Neuronal stem cell (in vitro differentiated cells): Measurements from ENCODE around the gene INO80C.
"Not testable (repeated sequence)": the region's sequence is repeated elsewhere in the genome, so short reads cannot be mapped to it uniquely, and the experiment has no call there.

Source experiments
- DNase-seq: peaks from one replicate; pipeline ENCODE4 v3.0.0-alpha.2; 2013; ENCODE audit warnings: low spot score
- H2AFZ ChIP-seq: one replicate; pipeline ENCODE4 v1.6.1; 2013; ENCODE audit warnings: mild to moderate bottlenecking, low read length, inconsistent platforms
- H2AK5ac ChIP-seq: 2 replicates; pipeline ENCODE4 v1.6.1; 2013; ENCODE audit warnings: low read depth, mild to moderate bottlenecking, inconsistent platforms, low read length, moderate library complexity, mixed read lengths
- H2BK120ac ChIP-seq: 2 replicates; pipeline ENCODE4 v1.6.1; 2013; ENCODE audit warnings: low read depth, mild to moderate bottlenecking, inconsistent platforms, low read length, moderate library complexity, mixed read lengths
- H2BK12ac ChIP-seq: one replicate; pipeline ENCODE4 v1.6.1; 2013; ENCODE audit warnings: low read length, inconsistent platforms
- H2BK15ac ChIP-seq: 2 replicates; pipeline ENCODE4 v1.6.1; 2013; ENCODE audit warnings: mild to moderate bottlenecking, low read length, inconsistent platforms, mixed read lengths
- H2BK5ac ChIP-seq: one replicate; pipeline ENCODE4 v1.6.1; 2013; ENCODE audit warnings: inconsistent platforms, mild to moderate bottlenecking, low read length, moderate library complexity
- H3K14ac ChIP-seq: one replicate; pipeline ENCODE4 v1.6.1; 2013; ENCODE audit warnings: low read length, inconsistent platforms
- H3K18ac ChIP-seq: 2 replicates; pipeline ENCODE4 v1.6.1; 2013; ENCODE audit warnings: low read length, inconsistent platforms
- H3K23ac ChIP-seq: 2 replicates; pipeline ENCODE4 v1.6.1; 2013; ENCODE audit warnings: low read depth, mild to moderate bottlenecking, mixed read lengths, low read length, inconsistent platforms; ENCODE audit not compliant: poor library complexity
- H3K27ac ChIP-seq: replicated peaks from 3 replicates; pipeline ENCODE4 v1.5.1; 2013; ENCODE audit warnings: low read length, inconsistent platforms
- H3K27me3 ChIP-seq, 3 experiments: 2 replicates each; pipeline ENCODE4 v1.6.1; 2013; ENCODE audit warnings: low read length in 3 of 3, mild to moderate bottlenecking in 2 of 3, inconsistent platforms in 1 of 3, low read depth in 1 of 3, mixed read lengths in 1 of 3, moderate library complexity in 1 of 3; ENCODE audit not compliant: control insufficient read depth in 3 of 3, insufficient read depth in 3 of 3
- H3K36me3 ChIP-seq, 2 donors: replicated peaks in 1 of 2; 2 replicates each; pipeline ENCODE4 v1.6.1; 2013; ENCODE audit warnings: low read length in 2 of 2; ENCODE audit not compliant: control insufficient read depth in 2 of 2, insufficient read depth in 2 of 2
- H3K4ac ChIP-seq: 2 replicates; pipeline ENCODE4 v1.6.1; 2013; ENCODE audit warnings: inconsistent platforms, mild to moderate bottlenecking, low read length, moderate library complexity
- H3K4me1 ChIP-seq, 2 donors: 1 replicate in 1 of 2; 2 replicates in 1 of 2; pipeline ENCODE4 v1.6.1; 2013; ENCODE audit warnings: low read length in 2 of 2, low read depth in 1 of 2; ENCODE audit not compliant: control insufficient read depth in 2 of 2, insufficient read depth in 1 of 2
- H3K4me2 ChIP-seq: one replicate; pipeline ENCODE4 v1.6.1; 2013; ENCODE audit warnings: mild to moderate bottlenecking, low read length, inconsistent platforms; ENCODE audit not compliant: insufficient read depth, poor library complexity, severe bottlenecking
- H3K4me3 ChIP-seq, 2 donors: 2 replicates each; pipeline ENCODE4 v1.5.1; 2013; ENCODE audit warnings: low read length in 2 of 2, mild to moderate bottlenecking in 2 of 2, inconsistent platforms in 1 of 2, moderate library complexity in 1 of 2
- H3K79me1 ChIP-seq: one replicate; pipeline ENCODE4 v1.6.1; 2013; ENCODE audit warnings: low read depth, mild to moderate bottlenecking, inconsistent platforms, low read length, moderate library complexity
- H3K9ac ChIP-seq: one replicate; pipeline ENCODE4 v1.6.1; 2013; ENCODE audit warnings: mild to moderate bottlenecking, low read depth, low read length, inconsistent platforms; ENCODE audit not compliant: poor library complexity
- H3K9me3 ChIP-seq, 2 donors: replicated peaks in 1 of 2; 2 replicates each; pipeline versions ENCODE3 to v1.6.1; 2013; ENCODE audit warnings: low read length in 2 of 2, mild to moderate bottlenecking in 2 of 2, inconsistent platforms in 1 of 2, low read depth in 1 of 2, mixed read lengths in 1 of 2, moderate library complexity in 1 of 2; ENCODE audit not compliant: control insufficient read depth in 2 of 2, insufficient read depth in 1 of 2
- H4K8ac ChIP-seq: one replicate; pipeline ENCODE4 v1.6.1; 2013; ENCODE audit warnings: low read depth, mild to moderate bottlenecking, inconsistent platforms, low read length, moderate library complexity
- H4K91ac ChIP-seq: one replicate; pipeline ENCODE4 v1.6.1; 2013; ENCODE audit warnings: low read length, low read depth, mild to moderate bottlenecking, inconsistent platforms; ENCODE audit not compliant: poor library complexity
- WGBS, 2 donors: extraction: QIAGEN DNeasy Blood & Tissue Kit; methylation state at CpG; one replicate each; pipeline ENCODE4 v1.1.7; 2013; ENCODE audit warnings: missing lambda C conversion rate in 2 of 2, mixed read lengths in 1 of 2; ENCODE audit not compliant: insufficient read length in 2 of 2, insufficient replicate concordance in 1 of 2; ENCODE audit errors: extremely low coverage in 2 of 2; 5-methylcytosine and 5-hydroxymethylcytosine counted together

The INO80C gene

DNA sequence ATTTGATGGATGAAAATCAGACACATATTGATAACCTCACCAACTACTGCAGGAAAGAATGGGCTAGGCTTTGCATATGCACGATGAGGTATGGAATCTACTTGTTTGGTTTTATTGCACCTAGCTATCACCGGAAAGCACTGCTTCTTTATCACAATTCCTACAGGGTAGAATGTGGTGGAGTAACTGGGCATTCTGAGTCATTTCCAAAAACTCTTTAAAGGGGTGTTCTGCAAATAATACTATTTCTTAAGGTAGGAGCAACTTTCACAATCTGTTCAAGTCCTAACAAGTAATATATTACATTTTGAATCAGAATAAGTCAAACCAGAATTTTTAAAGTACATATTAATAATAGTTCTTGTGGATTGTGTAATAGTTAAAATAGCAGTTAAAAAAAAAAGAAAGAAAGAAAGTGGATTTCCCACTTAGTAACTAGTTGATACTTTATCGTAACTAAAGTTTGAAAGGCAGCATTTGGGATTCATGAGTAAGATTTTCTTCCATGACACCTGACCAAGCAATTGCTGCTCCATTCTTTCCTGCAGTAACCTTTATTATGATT, 40.5 kb downstream of the INO80C start:
- peaks cover 2 to 3% of the 10 kb centered on the region in 2 donors for H3K4me1 ChIP-seq
- no peaks in the 10 kb centered on the region for H3K36me3 ChIP-seq
- H2BK15ac ChIP-seq: no peak overlapping the region
- H3K4ac ChIP-seq: no peak overlapping the region
- no peak overlapping the region for H4K8ac ChIP-seq
- WGBS, 2 donors: no CpG with 5 or more reads among the region's 3 CpGs
- no peak overlapping the region for H3K9ac ChIP-seq
- no peak overlapping the region for H2BK12ac ChIP-seq
- H2BK120ac ChIP-seq: no peak overlapping the region
- H3K27ac ChIP-seq: no peak overlapping the region
- H3K14ac ChIP-seq: no peak overlapping the region
- no peak overlapping the region for H2BK5ac ChIP-seq
- no peak overlapping the region for H3K18ac ChIP-seq
- H3K9me3 ChIP-seq: no peaks in the 10 kb centered on the region
- H3K4me3 ChIP-seq: no peak overlapping the region
- H2AK5ac ChIP-seq: no peak overlapping the region
- H3K4me2 ChIP-seq: no peak overlapping the region
- H3K79me1 ChIP-seq: no peaks in the 10 kb centered on the region
- H4K91ac ChIP-seq: no peak overlapping the region
- no peak overlapping the region for H2AFZ ChIP-seq
- no peaks in the 10 kb centered on the region for H3K27me3 ChIP-seq
- no peak overlapping the region for H3K23ac ChIP-seq
- DNase-seq: no peak

DNA sequence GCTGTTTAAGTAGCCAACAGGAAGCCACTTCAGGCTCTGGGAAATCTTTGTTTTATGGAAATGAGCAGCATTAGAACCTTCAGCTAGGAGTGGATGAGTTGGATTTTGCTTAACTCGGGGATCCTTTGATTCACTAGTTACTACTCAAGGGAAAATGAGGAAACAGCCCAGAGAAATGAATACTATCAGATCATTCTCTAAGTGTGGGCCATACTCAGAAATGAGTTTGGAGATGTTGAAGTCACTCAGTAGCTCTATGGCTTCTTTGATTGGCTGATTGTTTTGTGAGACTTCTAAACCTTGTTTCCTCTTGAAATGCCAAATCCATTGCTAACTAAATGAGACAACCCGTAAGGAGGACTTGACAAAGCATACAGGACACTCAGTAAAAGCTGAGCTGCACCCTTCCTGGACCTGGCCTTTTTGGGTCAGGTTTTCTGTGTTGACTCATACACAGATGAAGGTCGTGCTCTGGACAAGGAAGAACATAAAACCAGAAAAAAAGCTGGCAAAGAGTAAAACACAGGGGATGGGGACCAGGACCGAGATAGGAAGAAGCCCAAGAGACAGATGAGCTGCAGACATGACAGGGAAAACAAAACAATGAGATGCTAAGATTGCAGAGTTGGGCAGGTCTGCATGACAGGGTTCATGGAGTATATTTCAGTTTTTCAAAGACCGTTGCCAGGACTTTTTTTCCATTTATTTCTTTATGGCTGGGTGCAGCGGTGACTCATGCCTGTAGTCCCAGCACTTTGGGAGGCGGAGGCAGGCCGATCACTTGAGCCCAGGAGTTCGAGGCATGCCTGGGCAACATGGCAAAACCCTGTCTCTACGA, 41.6 kb downstream of the INO80C start:
- no peak overlapping the region for H3K14ac ChIP-seq
- H2AFZ ChIP-seq: no peak overlapping the region
- H3K4me2 ChIP-seq: no peak overlapping the region
- no peaks in the 10 kb centered on the region for H3K79me1 ChIP-seq
- no peak overlapping the region for H3K23ac ChIP-seq
- no peak overlapping the region for H3K9ac ChIP-seq
- no peak overlapping the region for H3K27ac ChIP-seq
- no peak overlapping the region for H2BK15ac ChIP-seq
- H3K4ac ChIP-seq: no peak overlapping the region
- H2AK5ac ChIP-seq: no peak overlapping the region
- H4K8ac ChIP-seq: no peak overlapping the region
- DNase-seq: no peak
- H2BK120ac ChIP-seq: no peak overlapping the region
- no peaks in the 10 kb centered on the region for H3K9me3 ChIP-seq
- H3K4me1 ChIP-seq: peaks cover 2 to 3% of the 10 kb centered on the region in 2 donors
- WGBS, 2 donors: no CpG with 5 or more reads among the region's 10 CpGs
- no peak overlapping the region for H2BK5ac ChIP-seq
- H3K18ac ChIP-seq: no peak overlapping the region
- H4K91ac ChIP-seq: no peak overlapping the region
- H2BK12ac ChIP-seq: no peak overlapping the region
- H3K4me3 ChIP-seq: no peak overlapping the region
- H3K36me3 ChIP-seq: no peaks in the 10 kb centered on the region
- no peaks in the 10 kb centered on the region for H3K27me3 ChIP-seq

DNA sequence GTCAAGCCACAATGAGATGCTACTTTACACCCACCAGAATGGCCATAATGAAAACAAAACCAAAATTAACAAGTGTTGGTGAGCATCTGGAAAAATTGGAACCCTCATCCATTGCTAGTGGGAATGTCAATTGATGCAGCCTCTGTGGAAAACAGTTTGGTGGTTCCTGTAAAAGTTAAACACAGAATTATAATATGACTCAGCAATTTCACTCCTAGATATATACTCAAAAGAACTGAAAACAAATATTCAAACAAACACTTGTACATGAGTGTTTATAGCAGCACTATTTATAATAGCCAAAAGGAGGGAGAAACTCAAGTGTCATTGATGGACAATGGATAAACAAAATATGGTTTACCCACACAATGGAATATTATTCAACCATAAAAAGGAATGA, 43.0 kb downstream of the INO80C start:
- H3K79me1 ChIP-seq: no peaks in the 10 kb centered on the region
- peaks cover 2 to 3% of the 10 kb centered on the region in 2 donors for H3K4me1 ChIP-seq
- H4K8ac ChIP-seq: no peak overlapping the region
- no peak overlapping the region for H4K91ac ChIP-seq
- H3K36me3 ChIP-seq: no peaks in the 10 kb centered on the region
- no peak overlapping the region for H3K4ac ChIP-seq
- no peak overlapping the region for H3K23ac ChIP-seq
- no peak overlapping the region for H2BK120ac ChIP-seq
- no peak overlapping the region for H3K27ac ChIP-seq
- no peak overlapping the region for H3K18ac ChIP-seq
- no peak overlapping the region for H2BK15ac ChIP-seq
- no peak overlapping the region for H2BK12ac ChIP-seq
- DNase-seq: no peak
- H3K9me3 ChIP-seq: no peaks in the 10 kb centered on the region
- H3K9ac ChIP-seq: no peak overlapping the region
- H3K27me3 ChIP-seq: no peaks in the 10 kb centered on the region
- no peak overlapping the region for H3K4me2 ChIP-seq
- no peak overlapping the region for H2AFZ ChIP-seq
- no peak overlapping the region for H3K4me3 ChIP-seq
- H3K14ac ChIP-seq: no peak overlapping the region
- no peak overlapping the region for H2AK5ac ChIP-seq
- no peak overlapping the region for H2BK5ac ChIP-seq

DNA sequence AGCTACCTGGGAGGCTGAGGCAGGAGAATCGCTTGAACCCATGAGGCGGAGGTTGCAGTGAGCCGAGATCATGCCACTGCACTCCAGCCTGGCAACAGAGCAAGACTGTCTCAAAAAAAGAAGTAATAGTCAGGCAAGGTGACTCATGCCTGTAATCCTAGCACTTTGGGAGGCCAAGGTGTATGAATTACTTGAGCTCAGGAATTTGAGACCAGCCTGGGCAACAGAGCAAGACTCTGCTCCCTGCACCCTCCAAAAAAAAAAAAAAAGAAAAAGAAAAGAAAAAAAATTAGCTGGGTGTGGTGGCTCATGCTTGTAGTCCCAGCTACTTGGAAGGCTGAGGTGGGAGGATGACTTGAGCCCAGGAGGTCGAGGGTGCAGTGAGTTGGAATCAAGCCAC, 44.7 kb downstream of the INO80C start:
- not testable (repeated sequence) for H2BK5ac ChIP-seq, H3K9ac ChIP-seq, H2BK12ac ChIP-seq, H3K79me1 ChIP-seq, H3K36me3 ChIP-seq, H4K8ac ChIP-seq, H3K4ac ChIP-seq, H3K4me2 ChIP-seq, H3K4me1 ChIP-seq, H3K18ac ChIP-seq, H3K4me3 ChIP-seq, H2BK15ac ChIP-seq, H3K23ac ChIP-seq, H4K91ac ChIP-seq, H2AK5ac ChIP-seq, H3K14ac ChIP-seq, H2AFZ ChIP-seq, H3K27ac ChIP-seq, H2BK120ac ChIP-seq, H3K27me3 ChIP-seq, H3K9me3 ChIP-seq, DNase-seq
- no CpG with 5 or more reads among the region's 4 CpGs for WGBS, 2 donors
